RWPE1 (cell line): Measurements from ENCODE around the gene PCDH19.

Experiments used
- CTCF ChIA-PET: fragments of 350-600 bp; sonication (Branson Sonifier 250); formaldehyde crosslinking; extraction: SDS; loops from one replicate; lab custom pipeline; 2021; lab: Yijun Ruan, JAX
- POLR2A ChIA-PET: fragments of 400-600 bp; formaldehyde crosslinking; extraction: SDS; loops from one replicate; lab custom pipeline; 2020; ENCODE audit warnings: antibody characterized with exemption; ENCODE audit not compliant: low non-redundant PET; lab: Yijun Ruan, JAX
- DNase-seq: peaks from one replicate; pipeline ENCODE4 v3.0.0; 2012; ENCODE audit warnings: low spot score
- H3K27ac ChIP-seq: fragments of 450-650 bp; 2 replicates; pipeline ENCODE4 v1.5.1; 2017
- TF ChIP-seq, protein P1 (sequence below): fragments of 450-650 bp; conservative IDR thresholded peaks from 2 replicates; pipeline ENCODE4 v1.5.1; 2017; ENCODE audit warnings: low read depth, mild to moderate bottlenecking

Gene PCDH19

DNA sequence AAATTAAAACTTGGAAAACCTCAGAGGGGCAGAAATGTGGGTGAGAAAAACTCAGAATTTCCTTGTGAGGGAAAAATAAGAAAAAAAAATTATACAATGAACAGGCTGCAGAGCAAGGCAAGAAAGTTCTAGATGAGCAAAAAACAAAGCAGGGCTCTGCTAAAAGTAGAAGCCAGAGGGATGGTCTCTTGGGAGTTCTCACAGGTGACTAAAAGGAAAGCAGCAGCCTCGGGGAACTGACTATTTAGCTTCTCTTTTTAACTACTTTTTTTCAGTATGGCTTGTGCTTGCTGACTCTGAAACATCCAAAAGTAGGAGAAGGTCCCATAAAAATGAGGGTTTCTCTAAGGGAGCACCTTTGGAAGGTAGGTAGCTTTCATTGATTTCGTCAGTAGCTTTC, 36.4 kb downstream of the PCDH19 start:
- TF ChIP-seq, protein P1, sequence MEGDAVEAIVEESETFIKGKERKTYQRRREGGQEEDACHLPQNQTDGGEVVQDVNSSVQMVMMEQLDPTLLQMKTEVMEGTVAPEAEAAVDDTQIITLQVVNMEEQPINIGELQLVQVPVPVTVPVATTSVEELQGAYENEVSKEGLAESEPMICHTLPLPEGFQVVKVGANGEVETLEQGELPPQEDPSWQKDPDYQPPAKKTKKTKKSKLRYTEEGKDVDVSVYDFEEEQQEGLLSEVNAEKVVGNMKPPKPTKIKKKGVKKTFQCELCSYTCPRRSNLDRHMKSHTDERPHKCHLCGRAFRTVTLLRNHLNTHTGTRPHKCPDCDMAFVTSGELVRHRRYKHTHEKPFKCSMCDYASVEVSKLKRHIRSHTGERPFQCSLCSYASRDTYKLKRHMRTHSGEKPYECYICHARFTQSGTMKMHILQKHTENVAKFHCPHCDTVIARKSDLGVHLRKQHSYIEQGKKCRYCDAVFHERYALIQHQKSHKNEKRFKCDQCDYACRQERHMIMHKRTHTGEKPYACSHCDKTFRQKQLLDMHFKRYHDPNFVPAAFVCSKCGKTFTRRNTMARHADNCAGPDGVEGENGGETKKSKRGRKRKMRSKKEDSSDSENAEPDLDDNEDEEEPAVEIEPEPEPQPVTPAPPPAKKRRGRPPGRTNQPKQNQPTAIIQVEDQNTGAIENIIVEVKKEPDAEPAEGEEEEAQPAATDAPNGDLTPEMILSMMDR, result no peak
- no peak overlapping the region for H3K27ac ChIP-seq
- DNase-seq, result no peak
- POLR2A ChIA-PET, result no interaction called here
- CTCF ChIA-PET, result no interaction called here

DNA sequence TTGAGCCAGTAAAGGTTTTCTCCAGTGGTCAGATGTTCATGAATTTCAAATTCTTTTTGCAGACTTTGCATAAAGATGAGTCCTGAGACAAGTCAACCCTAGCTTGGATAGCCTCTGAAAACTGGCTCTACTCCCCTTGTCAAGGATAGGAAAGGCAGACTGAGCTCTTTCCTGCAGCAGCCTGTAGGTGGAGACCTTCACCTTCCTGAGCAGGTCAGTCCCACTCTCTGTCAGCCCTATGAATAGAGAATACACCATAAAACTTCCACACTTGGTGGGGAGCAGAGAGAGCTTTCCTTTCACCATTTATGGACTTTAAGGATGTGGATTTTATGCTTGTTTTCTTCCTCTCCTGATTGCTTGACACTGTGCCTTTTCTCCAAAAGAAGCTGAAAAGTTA, 41.9 kb downstream of the PCDH19 start:
- CTCF ChIA-PET, result interaction anchor here (0.6 to 1.6 kb wide), 5 partner anchors 14 to 977 kb away, joined by 3 to 8 read pairs (median 5); no protein-coding TSS in a partner anchor
- TF ChIP-seq, protein P1, result no peak
- DNase-seq, result peak; percentile 9
- POLR2A ChIA-PET, result no interaction called here
- no peak overlapping the region for H3K27ac ChIP-seq

DNA sequence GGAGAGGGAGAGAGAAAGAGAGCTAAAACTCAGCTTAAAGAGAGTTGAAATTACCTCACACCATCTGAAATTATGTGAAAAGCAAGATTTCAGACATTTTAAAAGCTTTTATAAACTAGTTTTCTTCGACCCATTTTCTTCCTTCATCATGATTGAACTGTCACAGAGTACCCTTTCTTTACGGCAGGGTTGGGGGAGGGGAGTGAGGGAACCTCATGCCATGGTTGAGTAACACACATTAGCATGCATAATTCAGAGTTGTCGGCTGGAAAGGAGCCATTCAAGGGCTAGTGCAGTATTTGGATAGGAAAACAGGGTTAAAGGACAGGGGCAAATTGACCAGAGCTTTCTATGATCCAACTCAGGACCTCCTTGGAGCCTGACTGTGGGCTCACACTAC, 46.2 kb downstream of the PCDH19 start:
- DNase-seq, result no peak
- TF ChIP-seq, protein P1, result no peak
- ChIA-PET CTCF (no interaction called here), POLR2A (no interaction called here)
- H3K27ac ChIP-seq, result no peak overlapping the region

DNA sequence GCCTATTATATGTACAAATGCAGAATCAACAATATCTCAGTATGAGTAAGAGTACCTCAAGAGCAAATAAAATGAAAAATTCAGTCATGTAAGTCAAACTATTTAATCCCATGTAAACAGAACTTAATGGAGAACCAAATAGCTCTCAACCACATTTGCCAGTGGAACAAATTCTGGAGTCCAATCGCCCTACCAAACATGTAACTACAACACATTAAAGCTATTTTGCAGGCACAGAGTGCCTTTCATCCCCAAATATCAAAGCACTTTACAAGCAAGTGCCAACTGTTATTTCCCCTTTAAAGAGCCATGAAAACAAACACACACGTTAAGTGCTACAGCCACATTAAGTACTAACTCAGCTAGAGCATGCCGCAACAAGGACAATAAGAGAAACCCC, 51.3 kb downstream of the PCDH19 start:
- ChIA-PET POLR2A (no interaction called here), CTCF (no interaction called here)
- no peak for DNase-seq
- no peak overlapping the region for H3K27ac ChIP-seq
- TF ChIP-seq, protein P1, result no peak

DNA sequence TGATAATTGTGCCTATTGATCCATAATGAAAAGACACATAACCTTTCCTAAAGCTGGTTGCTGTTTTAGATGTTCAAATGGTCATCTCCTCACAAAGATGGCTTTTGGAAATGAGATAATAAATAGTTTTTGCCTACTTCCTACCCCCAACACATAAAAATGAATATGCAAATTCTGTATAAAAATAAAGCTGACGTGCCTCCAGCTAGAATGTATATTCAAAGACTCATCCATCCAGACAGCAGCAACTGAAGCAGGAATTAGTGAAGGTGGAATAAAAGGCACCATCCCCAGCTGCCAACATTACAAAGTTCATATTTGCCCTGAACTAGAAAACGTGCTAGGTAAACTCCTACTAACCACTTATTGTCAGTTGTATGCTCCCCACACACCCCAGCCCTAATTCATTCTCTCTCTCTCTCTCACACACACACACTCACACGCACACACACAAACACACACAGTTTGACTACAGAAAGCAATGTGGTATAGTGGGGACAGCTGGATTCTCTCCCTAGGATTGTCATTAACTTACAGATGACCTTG, 53.6 kb downstream of the PCDH19 start:
- CTCF ChIA-PET, result no interaction called here
- TF ChIP-seq, protein P1, result no peak
- no peak overlapping the region for H3K27ac ChIP-seq
- POLR2A ChIA-PET, result no interaction called here
- no peak for DNase-seq

DNA sequence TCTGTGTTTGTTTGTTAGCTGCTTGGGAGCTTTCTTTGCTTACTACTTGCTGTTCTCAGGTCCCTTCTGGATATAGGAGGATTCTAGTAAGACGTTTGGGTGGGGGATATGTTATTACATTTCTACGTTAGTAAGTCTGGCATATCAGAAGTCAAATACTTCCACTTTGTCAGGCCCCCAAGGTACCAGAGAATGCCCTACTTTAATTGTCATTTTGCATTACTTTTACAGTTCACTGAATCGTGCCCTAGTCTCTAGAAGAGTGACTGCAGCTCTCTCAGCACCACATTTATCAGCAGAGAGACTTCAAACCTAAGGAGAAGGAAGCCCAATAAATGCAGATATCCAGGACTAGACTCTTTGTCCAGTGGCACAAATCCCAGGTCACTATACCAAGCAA, 54.4 kb downstream of the PCDH19 start:
- H3K27ac ChIP-seq, result no peak overlapping the region
- no peak for DNase-seq
- CTCF ChIA-PET, result no interaction called here
- TF ChIP-seq, protein P1, result no peak
- POLR2A ChIA-PET, result no interaction called here
